ENCODE measurements around the gene HOXC10.

GRCh38 chr12:54020591-54021405, 35.9 kb downstream of the HOXC10 start:
- TF ChIP-seq CTCF (IDR thresholded peaks at IDR 0.05), result no peak
- TF ChIP-seq POLR2A (IDR thresholded peaks at IDR 0.05), result no peak
- TF ChIP-seq POLR2AphosphoS5 (IDR thresholded peaks at IDR 0.05), result no peak
